ENCODE results near the gene PLPP4. TPM values are rescaled to one million over a fixed set of nuclear protein-coding genes. Genes with fewer than 3 reads are reported as not detected.

PLPP4 gene
- total and polyA plus RNA-seq, 4 donors, result 0.18 to 0.51 TPM; not detected in 2

GRCh38 chr10:120480848-120481247, 23.8 kb downstream of the PLPP4 start:
- no peak overlapping the region for H3K4me3 ChIP-seq
- 81 to 89% methylated on average over 1 of the region's 1 CpG for WGBS, 2 donors
- no peak for ATAC-seq (ENCODE audit: insufficient read depth, low FRiP score)
- no peak overlapping the region for H3K9ac ChIP-seq (ENCODE audit: insufficient read depth in 1 of 2, low read length in 2 of 2)
- H3K9me3 ChIP-seq (ENCODE audit: control insufficient read depth in 4 of 4, insufficient read depth in 3 of 4, low read length in 3 of 4), result peaks cover 0 to 9% (median 2%) of the 10 kb centered on the region in 4 donors
- TF ChIP-seq, protein P1, sequence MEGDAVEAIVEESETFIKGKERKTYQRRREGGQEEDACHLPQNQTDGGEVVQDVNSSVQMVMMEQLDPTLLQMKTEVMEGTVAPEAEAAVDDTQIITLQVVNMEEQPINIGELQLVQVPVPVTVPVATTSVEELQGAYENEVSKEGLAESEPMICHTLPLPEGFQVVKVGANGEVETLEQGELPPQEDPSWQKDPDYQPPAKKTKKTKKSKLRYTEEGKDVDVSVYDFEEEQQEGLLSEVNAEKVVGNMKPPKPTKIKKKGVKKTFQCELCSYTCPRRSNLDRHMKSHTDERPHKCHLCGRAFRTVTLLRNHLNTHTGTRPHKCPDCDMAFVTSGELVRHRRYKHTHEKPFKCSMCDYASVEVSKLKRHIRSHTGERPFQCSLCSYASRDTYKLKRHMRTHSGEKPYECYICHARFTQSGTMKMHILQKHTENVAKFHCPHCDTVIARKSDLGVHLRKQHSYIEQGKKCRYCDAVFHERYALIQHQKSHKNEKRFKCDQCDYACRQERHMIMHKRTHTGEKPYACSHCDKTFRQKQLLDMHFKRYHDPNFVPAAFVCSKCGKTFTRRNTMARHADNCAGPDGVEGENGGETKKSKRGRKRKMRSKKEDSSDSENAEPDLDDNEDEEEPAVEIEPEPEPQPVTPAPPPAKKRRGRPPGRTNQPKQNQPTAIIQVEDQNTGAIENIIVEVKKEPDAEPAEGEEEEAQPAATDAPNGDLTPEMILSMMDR (IDR thresholded peaks at IDR 0.05; ENCODE audit: control extremely low read depth, extremely low read depth), result no peak
- H3K36me3 ChIP-seq (ENCODE audit: control insufficient read depth in 4 of 4, insufficient read depth in 4 of 4, low read length in 4 of 4), result no peaks in the 10 kb centered on the region
- H3K4me1 ChIP-seq (ENCODE audit: control insufficient read depth in 5 of 5, insufficient read depth in 5 of 5, low read length in 5 of 5), result no peaks in the 10 kb centered on the region
- no peak overlapping the region for H3K27ac ChIP-seq (ENCODE audit: low read depth in 1 of 2, low read length in 1 of 2)
- no peaks in the 10 kb centered on the region for H3K27me3 ChIP-seq (ENCODE audit: control insufficient read depth in 3 of 3, insufficient read depth in 3 of 3, low read length in 2 of 3)
- DNase-seq, result no peak

DNA sequence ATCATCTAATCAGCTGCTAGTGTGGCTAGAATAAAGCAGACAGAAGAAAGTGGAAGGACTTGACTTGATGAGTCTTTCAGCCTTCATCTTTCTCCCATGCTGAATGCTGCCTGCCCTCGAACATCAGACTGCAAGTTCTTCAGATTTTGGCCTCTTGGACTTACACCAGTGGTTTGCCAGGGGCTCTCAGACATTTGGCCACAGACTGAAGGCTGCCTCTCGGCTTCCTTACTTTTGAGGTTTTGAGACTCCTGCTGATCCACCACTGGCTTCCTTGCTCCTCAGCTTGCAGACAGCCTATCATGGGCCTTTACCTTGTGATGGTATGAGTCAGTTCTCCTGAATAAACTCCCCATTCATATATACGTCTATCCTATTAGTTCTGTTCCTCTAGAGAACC, 26.0 kb downstream of the PLPP4 start:
- WGBS, 2 donors, result 78 to 80% methylated on average over 3 of the region's 3 CpGs
- H3K9ac ChIP-seq (ENCODE audit: insufficient read depth in 1 of 2, low read length in 2 of 2), result no peak overlapping the region

GRCh38 chr10:120483651-120484301, 26.7 kb downstream of the PLPP4 start:
- peaks cover 0 to 9% (median 2%) of the 10 kb centered on the region in 4 donors for H3K9me3 ChIP-seq (ENCODE audit: control insufficient read depth in 4 of 4, insufficient read depth in 3 of 4, low read length in 3 of 4)
- no peaks in the 10 kb centered on the region for H3K4me1 ChIP-seq (ENCODE audit: control insufficient read depth in 5 of 5, insufficient read depth in 5 of 5, low read length in 5 of 5)
- no peak overlapping the region for H3K27ac ChIP-seq (ENCODE audit: low read depth in 1 of 2, low read length in 1 of 2)
- no peaks in the 10 kb centered on the region for H3K36me3 ChIP-seq (ENCODE audit: control insufficient read depth in 4 of 4, insufficient read depth in 4 of 4, low read length in 4 of 4)
- DNase-seq (no peak), ATAC-seq (ENCODE audit: insufficient read depth, low FRiP score) (no peak)
- H3K27me3 ChIP-seq (ENCODE audit: control insufficient read depth in 3 of 3, insufficient read depth in 3 of 3, low read length in 2 of 3), result peaks cover 0 to 1% (median 0%) of the 10 kb centered on the region in 3 donors
- 57 to 73% methylated on average over 2 of the region's 2 CpGs for WGBS, 2 donors
- H3K9ac ChIP-seq (ENCODE audit: insufficient read depth in 1 of 2, low read length in 2 of 2), result no peak overlapping the region
- TF ChIP-seq, protein P1 (IDR thresholded peaks at IDR 0.05; ENCODE audit: control extremely low read depth, extremely low read depth), result no peak
- H3K4me3 ChIP-seq, result no peak overlapping the region

More for the DNA sequence above, 26.0 kb downstream of the PLPP4 start:
- no peak for DNase-seq
- no peaks in the 10 kb centered on the region for H3K36me3 ChIP-seq (ENCODE audit: control insufficient read depth in 4 of 4, insufficient read depth in 4 of 4, low read length in 4 of 4)
- H3K4me3 ChIP-seq, result no peak overlapping the region
- H3K9me3 ChIP-seq (ENCODE audit: control insufficient read depth in 4 of 4, insufficient read depth in 3 of 4, low read length in 3 of 4), result peaks cover 0 to 9% (median 2%) of the 10 kb centered on the region in 4 donors
- no peaks in the 10 kb centered on the region for H3K4me1 ChIP-seq (ENCODE audit: control insufficient read depth in 5 of 5, insufficient read depth in 5 of 5, low read length in 5 of 5)
- no peaks in the 10 kb centered on the region for H3K27me3 ChIP-seq (ENCODE audit: control insufficient read depth in 3 of 3, insufficient read depth in 3 of 3, low read length in 2 of 3)
- TF ChIP-seq, protein P1 (IDR thresholded peaks at IDR 0.05; ENCODE audit: control extremely low read depth, extremely low read depth), result no peak
- ATAC-seq (ENCODE audit: insufficient read depth, low FRiP score), result no peak
- H3K27ac ChIP-seq (ENCODE audit: low read depth in 1 of 2, low read length in 1 of 2), result no peak overlapping the region
